Astrocyte (in vitro differentiated cells and primary cell): Measurements from ENCODE around the gene MRPL4. TPM values are rescaled to one million over a fixed set of nuclear protein-coding genes. Genes with fewer than 3 reads are reported as not detected.
"Not testable (repeated sequence)": the region's sequence is repeated elsewhere in the genome, so short reads cannot be mapped to it uniquely, and the experiment has no call there.

Experiments used
- DNase-seq: peaks from one replicate; pipeline ENCODE4 v3.0.0-alpha.2; 2010; ENCODE audit warnings: low read depth
- FAIRE-seq: peaks from 2 replicates; lab custom pipeline; 2011; peaks lifted over from hg19 to GRCh38; lab: Jason Lieb, UNC
- H2AFZ ChIP-seq: 2 replicates; pipeline ENCODE4 v1.6.0; 2012; ENCODE audit warnings: low read depth, low read length, inconsistent platforms
- H3K27ac ChIP-seq: 2 replicates; pipeline ENCODE4 v1.5.1; 2011; ENCODE audit warnings: low read depth, low read length, inconsistent platforms
- H3K27me3 ChIP-seq: 2 replicates; pipeline ENCODE4 v1.6.0; 2011; ENCODE audit warnings: low read length, inconsistent platforms; ENCODE audit not compliant: insufficient read depth
- H3K36me3 ChIP-seq: 2 replicates; pipeline ENCODE4 v1.5.1; 2011; ENCODE audit warnings: low read length, inconsistent platforms; ENCODE audit not compliant: insufficient read depth
- H3K4me1 ChIP-seq: 2 replicates; pipeline ENCODE4 v1.5.1; 2011; ENCODE audit warnings: low read length, inconsistent platforms; ENCODE audit not compliant: insufficient read depth
- H3K4me2 ChIP-seq: 2 replicates; pipeline ENCODE4 v1.6.0; 2012; ENCODE audit warnings: low read length, inconsistent platforms
- H3K4me3 ChIP-seq: 2 replicates; pipeline ENCODE4 v1.5.1; 2011; ENCODE audit warnings: low read depth, mild to moderate bottlenecking, low read length, inconsistent platforms; ENCODE audit not compliant: insufficient read depth
- H3K79me2 ChIP-seq: 2 replicates; pipeline ENCODE4 v1.6.0; 2012; ENCODE audit warnings: mild to moderate bottlenecking, low read length, inconsistent platforms; ENCODE audit not compliant: insufficient read depth
- H3K9ac ChIP-seq: 2 replicates; pipeline ENCODE4 v1.6.0; 2012; ENCODE audit warnings: mild to moderate bottlenecking, low read length, inconsistent platforms
- H3K9me3 ChIP-seq: 2 replicates; pipeline ENCODE4 v1.5.1; 2012; ENCODE audit warnings: low read depth, mild to moderate bottlenecking, low read length, inconsistent platforms; ENCODE audit not compliant: insufficient read depth
- H4K20me1 ChIP-seq: 2 replicates; pipeline ENCODE4 v1.6.0; 2012; ENCODE audit warnings: low read length, inconsistent platforms; ENCODE audit not compliant: insufficient read depth
- H3K27ac Mint-ChIP-seq: one replicate; pipeline ENCODE4 v1.8.0; 2021; ENCODE audit warnings: mild to moderate bottlenecking, mixed read lengths; ENCODE audit not compliant: unreplicated experiment
- H3K27me3 Mint-ChIP-seq: one replicate; pipeline ENCODE4 v1.8.0; 2021; ENCODE audit warnings: low read depth, mixed read lengths; ENCODE audit not compliant: unreplicated experiment
- H3K36me3 Mint-ChIP-seq: one replicate; pipeline ENCODE4 v1.8.0; 2021; ENCODE audit warnings: low read depth, mixed read lengths; ENCODE audit not compliant: unreplicated experiment
- H3K4me1 Mint-ChIP-seq: one replicate; pipeline ENCODE4 v1.8.0; 2021; ENCODE audit warnings: low read depth, mixed read lengths; ENCODE audit not compliant: unreplicated experiment
- H3K4me3 Mint-ChIP-seq: one replicate; pipeline ENCODE4 v1.8.0; 2021; ENCODE audit warnings: mild to moderate bottlenecking, moderate library complexity, mixed read lengths; ENCODE audit not compliant: unreplicated experiment
- H3K9me3 Mint-ChIP-seq: one replicate; pipeline ENCODE4 v1.8.0; 2021; ENCODE audit warnings: mild to moderate bottlenecking, mixed read lengths; ENCODE audit not compliant: unreplicated experiment
- CTCF ChIP-seq: IDR thresholded peaks from 2 replicates; pipeline ENCODE4 v1.5.1; 2011; ENCODE audit warnings: low read depth, mild to moderate bottlenecking, inconsistent platforms, low read length, moderate library complexity; ENCODE audit not compliant: insufficient read depth
- EZH2 ChIP-seq: IDR thresholded peaks from 2 replicates; pipeline ENCODE4 v1.6.1; 2012; ENCODE audit warnings: mild to moderate bottlenecking, low read length, inconsistent platforms; ENCODE audit not compliant: insufficient read depth
- total RNA-seq: library from RNA; stranded (reverse); gene quantifications from 2 replicates; pipeline ENCODE4 v1.2.1, GENCODE V29; 2021

MRPL4 gene
- total RNA-seq, 1 donor from 2014 or later = 60.3 TPM

- Histone ChIP-seq H3K36me3 (no peaks in the 10 kb centered on the region), H3K4me3 (no peak overlapping the region), H2AFZ (no peak overlapping the region), H3K9me3 (no peaks in the 10 kb centered on the region), H3K4me2 (no peak overlapping the region), H3K79me2 (no peaks in the 10 kb centered on the region), H4K20me1 (no peaks in the 10 kb centered on the region), H3K9ac (no peak overlapping the region), H3K4me1 (no peaks in the 10 kb centered on the region), H3K27me3 (peaks cover 3% of the 10 kb centered on the region), H3K27ac (no peak overlapping the region)
- Mint-ChIP-seq H3K4me3 (no peak overlapping the region), H3K9me3 (no peaks in the 10 kb centered on the region), H3K4me1 (no peaks in the 10 kb centered on the region), H3K27ac (no peak overlapping the region), H3K36me3 (no peaks in the 10 kb centered on the region), H3K27me3 (peaks cover 26% of the 10 kb centered on the region)
- TF ChIP-seq CTCF (no peak), EZH2 (no peak)
- DNase-seq (no peak), FAIRE-seq (no peak)
Measured at GRCh38 chr19:10278935-10279334, 26.9 kb downstream of the MRPL4 start.

- no peak overlapping the region for H3K27ac Mint-ChIP-seq
- no peak overlapping the region for H3K4me3 Mint-ChIP-seq
- H3K27me3 Mint-ChIP-seq = peaks cover 18% of the 10 kb centered on the region
- Histone ChIP-seq H3K79me2 (no peaks in the 10 kb centered on the region), H3K9ac (no peak overlapping the region), H3K27ac (no peak overlapping the region), H3K36me3 (no peaks in the 10 kb centered on the region), H3K4me1 (no peaks in the 10 kb centered on the region), H3K27me3 (peaks cover 2% of the 10 kb centered on the region), H4K20me1 (no peaks in the 10 kb centered on the region), H3K9me3 (no peaks in the 10 kb centered on the region), H3K4me2 (no peak overlapping the region), H2AFZ (no peak overlapping the region), H3K4me3 (no peak overlapping the region)
- H3K36me3 Mint-ChIP-seq = no peaks in the 10 kb centered on the region
- no peaks in the 10 kb centered on the region for H3K4me1 Mint-ChIP-seq
- no peak for FAIRE-seq
- TF ChIP-seq EZH2 = no peak
- no peaks in the 10 kb centered on the region for H3K9me3 Mint-ChIP-seq
- DNase-seq = no peak
Measured at GRCh38 chr19:10279737-10280442, 27.9 kb downstream of the MRPL4 start.

GRCh38 chr19:10282043-10282442 lies 30.0 kb downstream of the MRPL4 start:
- H3K27me3 ChIP-seq = not testable (repeated sequence)

More at GRCh38 chr19:10282043-10282442, 30.0 kb downstream of the MRPL4 start:
- H3K36me3 Mint-ChIP-seq, H3K9me3 Mint-ChIP-seq, H3K4me3 ChIP-seq, H3K79me2 ChIP-seq, DNase-seq, H3K4me1 Mint-ChIP-seq, H3K9ac ChIP-seq, FAIRE-seq, H3K36me3 ChIP-seq, H4K20me1 ChIP-seq, H3K9me3 ChIP-seq, H3K4me2 ChIP-seq, H3K27ac ChIP-seq, H3K4me3 Mint-ChIP-seq, H3K27ac Mint-ChIP-seq, H3K4me1 ChIP-seq, H2AFZ ChIP-seq: not testable (repeated sequence)
- H3K27me3 Mint-ChIP-seq = peaks cover 33% of the 10 kb centered on the region
